Fibroblast of lung (primary cell): ENCODE measurements around the gene KCNRG. TPM values are rescaled to one million over a fixed set of nuclear protein-coding genes. Genes with fewer than 3 reads are reported as not detected.
A peak's percentile ranks its signal among the peaks of the same experiment; 100 is the strongest.

Experiments
- DNase-seq, 2 donors: peaks; one replicate each; pipeline versions ENCODE4 v3.0.0 to v3.0.0-alpha.2; 2010; ENCODE audit warnings: low read depth in 2 of 2
- H2AFZ ChIP-seq: 2 replicates; pipeline ENCODE4 v1.5.1; 2012; ENCODE audit warnings: low read length, control low read depth, inconsistent platforms
- H3K27ac ChIP-seq: 2 replicates; pipeline ENCODE4 v1.5.1; 2011; ENCODE audit warnings: low read length, control low read depth; ENCODE audit not compliant: insufficient read depth
- H3K27me3 ChIP-seq: 2 replicates; pipeline ENCODE4 v1.5.1; 2011; ENCODE audit warnings: mild to moderate bottlenecking, low read length; ENCODE audit not compliant: control insufficient read depth, insufficient read depth
- H3K36me3 ChIP-seq: 2 replicates; pipeline ENCODE4 v1.5.1; 2011; ENCODE audit warnings: low read length; ENCODE audit not compliant: control insufficient read depth, insufficient read depth
- H3K4me1 ChIP-seq: 2 replicates; pipeline ENCODE4 v1.5.1; 2011; ENCODE audit warnings: low read length; ENCODE audit not compliant: control insufficient read depth, insufficient read depth; ENCODE audit errors: extremely low read depth
- H3K4me2 ChIP-seq: 2 replicates; pipeline ENCODE4 v1.5.1; 2011; ENCODE audit warnings: low read length, control low read depth; ENCODE audit not compliant: insufficient read depth; ENCODE audit errors: extremely low read depth
- H3K4me3 ChIP-seq, 4 experiments: fragments of 200-600 bp in 1 of 4; sonication (generic) in 1 of 4; replicated peaks in 1 of 4; 2 replicates each; pipeline ENCODE4 v1.5.1; 2011 to 2016; ENCODE audit warnings: low read length in 4 of 4, low read depth in 3 of 4, mild to moderate bottlenecking in 3 of 4, control low read depth in 2 of 4, inconsistent platforms in 1 of 4, mixed read lengths in 1 of 4; ENCODE audit not compliant: insufficient read depth in 1 of 4; ENCODE audit errors: control extremely low read depth in 1 of 4
- H3K79me2 ChIP-seq: 2 replicates; pipeline ENCODE4 v1.5.1; 2012; ENCODE audit warnings: mild to moderate bottlenecking, low read length, inconsistent platforms; ENCODE audit not compliant: control insufficient read depth, insufficient read depth
- H3K9ac ChIP-seq: 2 replicates; pipeline ENCODE4 v1.5.1; 2011; ENCODE audit warnings: mild to moderate bottlenecking, low read length, control low read depth; ENCODE audit not compliant: insufficient read depth
- H3K9me3 ChIP-seq: 2 replicates; pipeline ENCODE4 v1.5.1; 2012; ENCODE audit warnings: low read depth, low read length; ENCODE audit not compliant: control insufficient read depth, insufficient read depth
- H4K20me1 ChIP-seq: 2 replicates; pipeline ENCODE4 v1.5.1; 2011; ENCODE audit warnings: low read length; ENCODE audit not compliant: control insufficient read depth, insufficient read depth; ENCODE audit errors: extremely low read depth
- EZH2 ChIP-seq: IDR thresholded peaks from 2 replicates; pipeline ENCODE4 v1.5.1; 2012; ENCODE audit warnings: low read length, control low read depth, mild to moderate bottlenecking; ENCODE audit errors: missing control alignments
- polyA plus RNA-seq, 2 donors: library from polyadenylated mRNA; depleted of rRNA in 1 of 2; stranded (reverse) in 1 of 2; unstranded in 1 of 2; fragments of >200 nt; gene quantifications; 2 replicates each; pipeline ENCODE4 v1.2.1, GENCODE V29; 2011 to 2012; ENCODE audit warnings: missing spikeins in 1 of 2
- total RNA-seq: library from RNA; depleted of rRNA; stranded (reverse); fragments of >200 nt; gene quantifications from 2 replicates; pipeline ENCODE4 v1.2.1, GENCODE V29; 2014
- TF ChIP-seq, protein P1 (sequence below), 2 donors: IDR thresholded peaks in 1 of 2; conservative IDR thresholded peaks in 1 of 2; 1 replicate in 1 of 2; 2 replicates in 1 of 2; pipeline ENCODE4 v1.5.1; 2011 to 2012; ENCODE audit warnings: low read length in 2 of 2, control low read depth in 1 of 2, inconsistent platforms in 1 of 2, low read depth in 1 of 2, mild to moderate bottlenecking in 1 of 2

The KCNRG gene
- total and polyA plus RNA-seq, 2 donors (not counting 1 experiment from before 2014, with no cell fraction given), result 2.0 to 7.4 TPM

DNA sequence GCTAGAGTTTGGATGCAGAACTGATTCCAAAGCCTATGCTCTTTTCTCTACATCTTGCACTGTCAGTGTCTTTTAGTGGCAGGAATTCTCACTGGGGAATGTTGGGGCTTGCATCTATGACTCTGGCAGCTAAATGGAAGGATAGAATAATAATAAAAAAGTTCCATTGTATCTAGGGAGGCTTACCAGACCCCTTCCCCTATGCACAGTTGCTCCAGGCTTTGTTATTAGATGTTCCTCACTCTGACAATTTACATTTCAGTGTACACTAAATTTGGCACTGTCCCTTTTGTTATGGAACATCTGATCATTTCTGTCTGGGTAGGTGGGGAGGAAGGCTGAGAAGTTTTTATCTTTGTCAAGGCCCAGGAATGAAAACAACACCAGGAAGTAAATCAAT is 22.1 kb upstream of the KCNRG start:
- Histone ChIP-seq H3K4me1 (peaks cover 4% of the 10 kb centered on the region), H3K4me3 (no peak overlapping the region), H3K4me2 (no peak overlapping the region), H2AFZ (no peak overlapping the region), H3K9ac (no peak overlapping the region), H3K79me2 (peaks cover 5% of the 10 kb centered on the region), H3K27me3 (no peaks in the 10 kb centered on the region), H4K20me1 (no peaks in the 10 kb centered on the region), H3K36me3 (no peaks in the 10 kb centered on the region), H3K9me3 (no peaks in the 10 kb centered on the region), H3K27ac (no peak overlapping the region)
- no peak for DNase-seq
- TF ChIP-seq EZH2, result no peak
- TF ChIP-seq, protein P1, sequence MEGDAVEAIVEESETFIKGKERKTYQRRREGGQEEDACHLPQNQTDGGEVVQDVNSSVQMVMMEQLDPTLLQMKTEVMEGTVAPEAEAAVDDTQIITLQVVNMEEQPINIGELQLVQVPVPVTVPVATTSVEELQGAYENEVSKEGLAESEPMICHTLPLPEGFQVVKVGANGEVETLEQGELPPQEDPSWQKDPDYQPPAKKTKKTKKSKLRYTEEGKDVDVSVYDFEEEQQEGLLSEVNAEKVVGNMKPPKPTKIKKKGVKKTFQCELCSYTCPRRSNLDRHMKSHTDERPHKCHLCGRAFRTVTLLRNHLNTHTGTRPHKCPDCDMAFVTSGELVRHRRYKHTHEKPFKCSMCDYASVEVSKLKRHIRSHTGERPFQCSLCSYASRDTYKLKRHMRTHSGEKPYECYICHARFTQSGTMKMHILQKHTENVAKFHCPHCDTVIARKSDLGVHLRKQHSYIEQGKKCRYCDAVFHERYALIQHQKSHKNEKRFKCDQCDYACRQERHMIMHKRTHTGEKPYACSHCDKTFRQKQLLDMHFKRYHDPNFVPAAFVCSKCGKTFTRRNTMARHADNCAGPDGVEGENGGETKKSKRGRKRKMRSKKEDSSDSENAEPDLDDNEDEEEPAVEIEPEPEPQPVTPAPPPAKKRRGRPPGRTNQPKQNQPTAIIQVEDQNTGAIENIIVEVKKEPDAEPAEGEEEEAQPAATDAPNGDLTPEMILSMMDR (conservative IDR thresholded peaks at IDR 0.05 in 1 of 2, IDR thresholded peaks at IDR 0.05 in 1 of 2; ENCODE audit: low read depth in 1 of 2, low read length in 2 of 2), result no peak

- no peak for DNase-seq
- TF ChIP-seq, protein P1 (conservative IDR thresholded peaks at IDR 0.05 in 1 of 2, IDR thresholded peaks at IDR 0.05 in 1 of 2; ENCODE audit: low read depth in 1 of 2, low read length in 2 of 2), result no peak
- TF ChIP-seq EZH2, result no peak
These were observed 21.6 kb upstream of the KCNRG start for GRCh38 chr13:49993666-49994065.

DNA sequence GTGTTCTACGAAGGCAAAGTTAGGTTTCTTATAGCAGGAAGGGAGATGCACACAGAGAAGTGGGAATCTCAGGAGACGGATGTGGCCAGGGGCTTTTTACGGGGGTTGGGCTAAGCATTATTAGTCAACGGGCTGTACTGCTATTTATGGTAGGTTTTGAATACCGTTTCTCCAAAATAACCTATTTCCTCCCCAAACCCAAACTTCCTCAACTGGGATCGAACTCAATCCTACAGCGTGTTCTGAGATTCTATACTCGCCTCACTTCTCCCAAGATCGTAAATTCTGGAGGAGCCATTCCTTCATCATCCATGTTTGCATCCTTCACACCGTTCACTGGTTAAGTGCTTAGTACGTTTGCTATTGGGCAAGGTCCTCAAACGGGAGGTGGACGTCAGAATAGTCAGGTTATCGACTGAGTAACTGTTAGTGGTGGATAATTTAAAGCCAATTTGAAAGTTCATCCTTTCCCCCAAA is 19.6 kb upstream of the KCNRG start:
- peak overlapping the region; percentile 81 for H3K27ac ChIP-seq
- H3K9me3 ChIP-seq, result no peaks in the 10 kb centered on the region
- H3K79me2 ChIP-seq, result peaks cover 27% of the 10 kb centered on the region

More at GRCh38 chr13:49993666-49994065, 21.6 kb upstream of the KCNRG start:
- Histone ChIP-seq H3K79me2 (peaks cover 10% of the 10 kb centered on the region), H3K9me3 (no peaks in the 10 kb centered on the region), H4K20me1 (no peaks in the 10 kb centered on the region), H3K4me1 (peaks cover 7% of the 10 kb centered on the region), H3K4me3 (no peak overlapping the region), H3K27me3 (no peaks in the 10 kb centered on the region), H2AFZ (no peak overlapping the region), H3K36me3 (no peaks in the 10 kb centered on the region), H3K27ac (no peak overlapping the region), H3K4me2 (no peak overlapping the region), H3K9ac (no peak overlapping the region)

More for the DNA sequence above, 19.6 kb upstream of the KCNRG start:
- Histone ChIP-seq H4K20me1 (no peaks in the 10 kb centered on the region), H3K27me3 (no peaks in the 10 kb centered on the region), H3K36me3 (no peaks in the 10 kb centered on the region), H3K4me2 (peak overlapping the region; percentile 83), H3K9ac (no peak overlapping the region), H3K4me3 (peak overlapping the region in 3 of 4 experiments; percentile 58 to 73 (median 70)), H2AFZ (peak overlapping the region; percentile 67), H3K4me1 (peaks cover 7% of the 10 kb centered on the region)
- peak; percentile 21 to 40 for DNase-seq
- TF ChIP-seq EZH2, result no peak
- TF ChIP-seq, protein P1 (conservative IDR thresholded peaks at IDR 0.05 in 1 of 2, IDR thresholded peaks at IDR 0.05 in 1 of 2; ENCODE audit: low read depth in 1 of 2, low read length in 2 of 2), result no peak
